HL-60/S4 treated with retinoic acid at 250 ng/mL for 4 days and 3 days (cell line): ENCODE results near the gene OVOL2.
"Not testable (repeated sequence)": the region's sequence is repeated elsewhere in the genome, so short reads cannot be mapped to it uniquely, and the experiment has no call there.

Source experiments
- in situ Hi-C: fragments of 300-500 bp; cut with MboI; formaldehyde crosslinking; loops from 2 replicates; pipeline ENCODE4 v1.7.0; 2022; ENCODE audit warnings: low sequenced_read_pairs

The OVOL2 gene

GRCh38 chr20:18057101-18057993 lies at the start of gene OVOL2:
TSS of gene OVOL2 (minus strand) at chr20:18057916. CDS start at chr20:18057634, 282 bp downstream.
- in situ Hi-C loops, result no loop called here

- in situ Hi-C loops, result no loop called here
These were observed 45.8 kb upstream of the OVOL2 start for GRCh38 chr20:18103497-18103896.

GRCh38 chr20:18101125-18101810 lies 43.6 kb upstream of the OVOL2 start:
- in situ Hi-C loops, result no loop called here

GRCh38 chr20:18100569-18100968 lies 42.9 kb upstream of the OVOL2 start:
- in situ Hi-C loops, result not testable (repeated sequence)

GRCh38 chr20:18094191-18094590 lies 36.5 kb upstream of the OVOL2 start:
- in situ Hi-C loops, result no loop called here

- in situ Hi-C loops, result no loop called here
These were observed 35.7 kb upstream of the OVOL2 start for GRCh38 chr20:18093388-18093787.

- in situ Hi-C loops, result no loop called here
These were observed 35.2 kb upstream of the OVOL2 start for GRCh38 chr20:18092890-18093289.

- in situ Hi-C loops, result no loop called here
These were observed 33.9 kb upstream of the OVOL2 start for GRCh38 chr20:18091623-18092022.

GRCh38 chr20:18090477-18090876 lies 32.8 kb upstream of the OVOL2 start:
- in situ Hi-C loops, result no loop called here

- in situ Hi-C loops, result no loop called here
These were observed 32.3 kb upstream of the OVOL2 start for GRCh38 chr20:18090044-18090443.

- in situ Hi-C loops, result not testable (repeated sequence)
These were observed 31.1 kb upstream of the OVOL2 start for GRCh38 chr20:18088841-18089240.

GRCh38 chr20:18088298-18088697 lies 30.6 kb upstream of the OVOL2 start:
- in situ Hi-C loops, result not testable (repeated sequence)

GRCh38 chr20:18087054-18087453 lies 29.3 kb upstream of the OVOL2 start:
- in situ Hi-C loops, result no loop called here

GRCh38 chr20:18080836-18081235 lies 23.1 kb upstream of the OVOL2 start:
- in situ Hi-C loops, result not testable (repeated sequence)

GRCh38 chr20:18079756-18080353 lies 22.1 kb upstream of the OVOL2 start:
- in situ Hi-C loops, result no loop called here

- in situ Hi-C loops, result no loop called here
These were observed 19.4 kb upstream of the OVOL2 start for GRCh38 chr20:18077157-18077556.

GRCh38 chr20:18072532-18072931 lies 14.8 kb upstream of the OVOL2 start:
- in situ Hi-C loops, result no loop called here

GRCh38 chr20:18066421-18067333 lies 9.0 kb upstream of the OVOL2 start:
- in situ Hi-C loops, result no loop called here

- in situ Hi-C loops, result no loop called here
These were observed 6.0 kb upstream of the OVOL2 start for GRCh38 chr20:18063676-18064075.

- in situ Hi-C loops, result no loop called here
These were observed 1.9 kb upstream of the OVOL2 start for GRCh38 chr20:18059603-18060002.
